Endodermal cell (in vitro differentiated cells): Measurements from ENCODE around the gene PLA2R1. TPM values are rescaled to one million over a fixed set of nuclear protein-coding genes. Genes with fewer than 3 reads are reported as not detected.
A peak's percentile ranks its signal among the peaks of the same experiment; 100 is the strongest.

ENCODE experiments used
- DNase-seq: peaks from one replicate; pipeline ENCODE4 v3.0.0-alpha.2; 2017
- H3K27ac ChIP-seq: 2 replicates; pipeline ENCODE4 v1.5.1; 2013; ENCODE audit warnings: mild to moderate bottlenecking, low read depth, low read length, moderate library complexity
- H3K27me3 ChIP-seq: 2 replicates; pipeline ENCODE4 v1.6.1; 2013; ENCODE audit warnings: mild to moderate bottlenecking, low read length, moderate library complexity; ENCODE audit not compliant: insufficient read depth, control insufficient read depth, poor library complexity, severe bottlenecking
- H3K36me3 ChIP-seq: 2 replicates; pipeline ENCODE4 v1.7.0; 2013; ENCODE audit warnings: mild to moderate bottlenecking, low read length, moderate library complexity; ENCODE audit not compliant: control insufficient read depth, insufficient read depth
- H3K4me1 ChIP-seq: one replicate; pipeline ENCODE4 v1.7.0; 2013; ENCODE audit warnings: low read length; ENCODE audit not compliant: control insufficient read depth, insufficient read depth
- H3K4me3 ChIP-seq: 2 replicates; pipeline ENCODE4 v1.5.1; 2013; ENCODE audit warnings: mild to moderate bottlenecking, low read length, moderate library complexity
- H3K9ac ChIP-seq: 2 replicates; pipeline ENCODE4 v1.6.1; 2013; ENCODE audit warnings: mild to moderate bottlenecking, low read length, moderate library complexity; ENCODE audit not compliant: poor library complexity, severe bottlenecking; ENCODE audit errors: extremely low read depth
- H3K9me3 ChIP-seq: 2 replicates; pipeline ENCODE4 v1.6.1; 2013; ENCODE audit warnings: mild to moderate bottlenecking, low read length, moderate library complexity; ENCODE audit not compliant: control insufficient read depth
- H3K27ac Mint-ChIP-seq: 2 replicates; pipeline ENCODE4 v1.8.0; 2020; ENCODE audit warnings: mixed read lengths
- H3K27me3 Mint-ChIP-seq: 2 replicates; pipeline ENCODE4 v1.8.0; 2021; ENCODE audit warnings: mild to moderate bottlenecking, mixed read lengths; ENCODE audit not compliant: insufficient read depth
- H3K36me3 Mint-ChIP-seq: 2 replicates; pipeline ENCODE4 v1.8.0; 2020; ENCODE audit warnings: low read depth, mixed read lengths
- H3K4me1 Mint-ChIP-seq: 2 replicates; pipeline ENCODE4 v1.8.0; 2020; ENCODE audit warnings: mixed read lengths
- H3K4me3 Mint-ChIP-seq: 2 replicates; pipeline ENCODE4 v1.8.0; 2020; ENCODE audit warnings: mild to moderate bottlenecking, moderate library complexity, mixed read lengths
- H3K9me3 Mint-ChIP-seq: 2 replicates; pipeline ENCODE4 v1.8.0; 2020; ENCODE audit warnings: mild to moderate bottlenecking, mixed read lengths
- CTCF ChIP-seq: fragments of 200-600 bp; sonication (generic); conservative IDR thresholded peaks from 2 replicates; pipeline ENCODE4 v1.5.0; 2021; ENCODE audit warnings: antibody characterized with exemption, mild to moderate bottlenecking
- WGBS, 2 experiments: methylation state at CpG; one replicate each; pipeline versions ENCODE4 v1.1.5 to v1.1.7; 2013; ENCODE audit warnings: missing lambda C conversion rate in 2 of 2, mixed read lengths in 1 of 2; ENCODE audit not compliant: insufficient coverage in 1 of 2, insufficient read length in 1 of 2; 5-methylcytosine and 5-hydroxymethylcytosine counted together
- total RNA-seq, 2 donors: library from RNA; stranded (reverse); fragmentation: NEBNext Ultra II Directional in 1 of 2; extraction: Animal tissue kit (Norgen Biotek cat#: 25700) in 1 of 2; gene quantifications; 2 replicates in 1 of 2; 3 replicates in 1 of 2; pipeline ENCODE4 v1.2.1, GENCODE V29; 2021

PLA2R1 gene
- total RNA-seq, 2 donors from 2014 or later, result 1.4 to 1.8 TPM

GRCh38 chr2:159907909-159908308 lies 154.5 kb downstream of the PLA2R1 start:
- no peak for TF ChIP-seq CTCF
- Histone ChIP-seq H3K27ac (no peak overlapping the region), H3K9me3 (no peaks in the 10 kb centered on the region), H3K27me3 (peaks cover 21% of the 10 kb centered on the region), H3K4me1 (no peaks in the 10 kb centered on the region), H3K9ac (no peak overlapping the region), H3K4me3 (no peak overlapping the region), H3K36me3 (no peaks in the 10 kb centered on the region)
- no peak overlapping the region for H3K27ac Mint-ChIP-seq
- H3K4me3 Mint-ChIP-seq, result no peak overlapping the region
- H3K4me1 Mint-ChIP-seq, result no peaks in the 10 kb centered on the region
- peaks cover 42% of the 10 kb centered on the region for H3K27me3 Mint-ChIP-seq
- H3K36me3 Mint-ChIP-seq, result no peaks in the 10 kb centered on the region
- no peak for DNase-seq
- H3K9me3 Mint-ChIP-seq, result no peaks in the 10 kb centered on the region
- WGBS, 2 experiments, result 79 to 86% methylated on average over 1 of the region's 1 CpG

- TF ChIP-seq CTCF, result no peak
- Histone ChIP-seq H3K27ac (no peak overlapping the region), H3K9me3 (no peaks in the 10 kb centered on the region), H3K27me3 (peaks cover 34% of the 10 kb centered on the region), H3K36me3 (no peaks in the 10 kb centered on the region), H3K4me1 (no peaks in the 10 kb centered on the region), H3K4me3 (no peak overlapping the region), H3K9ac (no peak overlapping the region)
- H3K4me3 Mint-ChIP-seq, result no peak overlapping the region
- no peaks in the 10 kb centered on the region for H3K36me3 Mint-ChIP-seq
- no peaks in the 10 kb centered on the region for H3K4me1 Mint-ChIP-seq
- 88 to 100% methylated on average over 7 of the region's 7 CpGs for WGBS, 2 experiments
- DNase-seq, result no peak
- H3K27me3 Mint-ChIP-seq, result peaks cover 58% of the 10 kb centered on the region
- no peak overlapping the region for H3K27ac Mint-ChIP-seq
- H3K9me3 Mint-ChIP-seq, result no peaks in the 10 kb centered on the region
These were observed 156.3 kb downstream of the PLA2R1 start for GRCh38 chr2:159905926-159906714.

GRCh38 chr2:159904959-159905305 lies 157.5 kb downstream of the PLA2R1 start:
- Mint-ChIP-seq H3K9me3 (no peaks in the 10 kb centered on the region), H3K27me3 (peaks cover 60% of the 10 kb centered on the region), H3K36me3 (no peaks in the 10 kb centered on the region), H3K4me3 (peak overlapping the region; percentile 57), H3K4me1 (no peaks in the 10 kb centered on the region), H3K27ac (no peak overlapping the region)
- H3K4me3 ChIP-seq, result no peak overlapping the region
- H3K27me3 ChIP-seq, result peaks cover 36% of the 10 kb centered on the region
- no peak for DNase-seq
- 89 to 92% methylated on average over 4 to 10 of the region's 10 CpGs for WGBS, 2 experiments
- H3K9me3 ChIP-seq, result no peaks in the 10 kb centered on the region
- H3K36me3 ChIP-seq, result no peaks in the 10 kb centered on the region
- H3K27ac ChIP-seq, result no peak overlapping the region
- no peak for TF ChIP-seq CTCF
- no peak overlapping the region for H3K9ac ChIP-seq
- H3K4me1 ChIP-seq, result no peaks in the 10 kb centered on the region
